Hepatocyte (in vitro differentiated cells): ENCODE results near the gene SLC19A2.

ENCODE experiments used
- EZH2 ChIP-seq: fragments of 200-600 bp; sonication (generic); IDR thresholded peaks from 2 replicates; pipeline ENCODE4 v1.6.1; 2016; ENCODE audit warnings: antibody characterized with exemption, mild to moderate bottlenecking, borderline replicate concordance
- EZH2phosphoT487 ChIP-seq: fragments of 200-600 bp; sonication (generic); IDR thresholded peaks from one replicate; pipeline ENCODE4 v1.6.1; 2018; ENCODE audit warnings: antibody characterized with exemption, mild to moderate bottlenecking, low read depth, moderate library complexity; ENCODE audit not compliant: unreplicated experiment, severe bottlenecking
- TF ChIP-seq, protein P1 (sequence below): fragments of 200-600 bp; sonication (generic); IDR thresholded peaks from 2 replicates; pipeline ENCODE4 v1.5.1; 2016; ENCODE audit warnings: antibody characterized with exemption, mild to moderate bottlenecking; ENCODE audit not compliant: poor library complexity

DNA sequence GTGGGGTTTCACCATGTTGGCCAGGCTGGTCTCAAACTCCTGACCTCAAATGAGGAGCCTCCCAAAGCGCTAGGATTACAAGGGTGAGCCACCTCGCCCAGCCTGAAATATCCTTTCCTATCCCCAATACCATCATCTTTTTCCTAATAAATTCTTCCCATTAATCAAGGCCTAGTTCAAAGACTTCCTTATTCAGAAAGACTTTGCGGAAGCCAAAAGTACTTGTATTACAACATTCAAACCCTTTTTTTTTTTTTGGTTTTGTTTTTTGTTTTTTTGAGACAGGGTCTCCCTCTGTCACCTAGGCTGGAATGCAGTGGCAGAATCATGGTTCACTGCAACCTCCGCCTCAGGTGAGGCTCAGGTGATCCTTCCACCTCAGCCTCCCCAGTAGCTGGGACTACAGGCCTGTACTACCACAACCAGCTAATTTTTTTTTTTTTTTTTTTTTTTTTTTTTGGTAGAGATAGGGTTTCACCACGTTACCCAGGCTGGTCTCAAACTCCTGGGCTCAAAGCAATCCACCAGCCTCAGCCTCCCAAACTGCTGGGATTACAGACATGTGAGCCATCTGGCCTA lies 7.6 kb downstream of the SLC19A2 start:
- no peak for TF ChIP-seq EZH2
- TF ChIP-seq, protein P1, sequence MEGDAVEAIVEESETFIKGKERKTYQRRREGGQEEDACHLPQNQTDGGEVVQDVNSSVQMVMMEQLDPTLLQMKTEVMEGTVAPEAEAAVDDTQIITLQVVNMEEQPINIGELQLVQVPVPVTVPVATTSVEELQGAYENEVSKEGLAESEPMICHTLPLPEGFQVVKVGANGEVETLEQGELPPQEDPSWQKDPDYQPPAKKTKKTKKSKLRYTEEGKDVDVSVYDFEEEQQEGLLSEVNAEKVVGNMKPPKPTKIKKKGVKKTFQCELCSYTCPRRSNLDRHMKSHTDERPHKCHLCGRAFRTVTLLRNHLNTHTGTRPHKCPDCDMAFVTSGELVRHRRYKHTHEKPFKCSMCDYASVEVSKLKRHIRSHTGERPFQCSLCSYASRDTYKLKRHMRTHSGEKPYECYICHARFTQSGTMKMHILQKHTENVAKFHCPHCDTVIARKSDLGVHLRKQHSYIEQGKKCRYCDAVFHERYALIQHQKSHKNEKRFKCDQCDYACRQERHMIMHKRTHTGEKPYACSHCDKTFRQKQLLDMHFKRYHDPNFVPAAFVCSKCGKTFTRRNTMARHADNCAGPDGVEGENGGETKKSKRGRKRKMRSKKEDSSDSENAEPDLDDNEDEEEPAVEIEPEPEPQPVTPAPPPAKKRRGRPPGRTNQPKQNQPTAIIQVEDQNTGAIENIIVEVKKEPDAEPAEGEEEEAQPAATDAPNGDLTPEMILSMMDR: no peak
- TF ChIP-seq EZH2phosphoT487: no peak
